B cell (primary cell): ENCODE data around the gene SMIM28. TPM values are rescaled to one million over a fixed set of nuclear protein-coding genes. Genes with fewer than 3 reads are reported as not detected.

Experiments used
- ATAC-seq: fragments of 200-7000 bp; cut with Tn5 transposase; one replicate; pipeline ENCODE4 v1.10.0; 2021; ENCODE audit warnings: low read depth, mild to moderate bottlenecking, moderate number of reproducible peaks, moderate library complexity
- CTCF ChIA-PET: fragments of 350-600 bp; sonication (Branson Sonifier 250); formaldehyde crosslinking; loops from one replicate; lab custom pipeline; 2021; ENCODE audit warnings: antibody characterized with exemption, inconsistent platforms; lab: Charles Lee
- POLR2A ChIA-PET: fragments of 350-600 bp; sonication (Branson Sonifier 250); formaldehyde crosslinking; loops from one replicate; lab custom pipeline; 2021; ENCODE audit warnings: antibody characterized with exemption; lab: Charles Lee
- DNase-seq: peaks from one replicate; pipeline ENCODE4 v3.0.0; 2013
- H2AFZ ChIP-seq: 2 replicates; pipeline ENCODE4 v1.6.1; 2012; ENCODE audit warnings: mild to moderate bottlenecking, low read depth, low read length; ENCODE audit not compliant: insufficient read depth, poor library complexity, severe bottlenecking
- H3K27ac ChIP-seq, 2 donors: 1 replicate in 1 of 2; 2 replicates in 1 of 2; pipeline ENCODE4 v1.5.1; 2012 to 2013; ENCODE audit warnings: low read length in 2 of 2, mild to moderate bottlenecking in 2 of 2, moderate library complexity in 1 of 2
- H3K27me3 ChIP-seq, 4 experiments: fragments of 200-600 bp in 1 of 4; sonication (generic) in 1 of 4; replicated peaks in 1 of 4; 1 replicate in 2 of 4; 2 replicates in 2 of 4; pipeline versions ENCODE4 v1.6.1 to v1.7.0; 2013 to 2016; ENCODE audit warnings: low read length in 3 of 4, mild to moderate bottlenecking in 2 of 4, mixed read lengths in 1 of 4, moderate library complexity in 1 of 4; ENCODE audit not compliant: insufficient read depth in 4 of 4, control insufficient read depth in 3 of 4; ENCODE audit errors: control extremely low read depth in 1 of 4
- H3K36me3 ChIP-seq, 2 experiments: replicated peaks in 1 of 2; 1 replicate in 1 of 2; 2 replicates in 1 of 2; pipeline versions ENCODE4 v1.6.1 to v1.7.1; 2013; ENCODE audit warnings: low read length in 1 of 2; ENCODE audit not compliant: insufficient read depth in 2 of 2, control insufficient read depth in 1 of 2; ENCODE audit errors: control extremely low read depth in 1 of 2, extremely low read depth in 1 of 2
- H3K4me1 ChIP-seq, 2 donors: fragments of 200-600 bp in 1 of 2; sonication (generic) in 1 of 2; 1 replicate in 1 of 2; 2 replicates in 1 of 2; pipeline versions ENCODE4 v1.5.1 to v1.6.1; 2013 to 2017; ENCODE audit warnings: low read length in 2 of 2; ENCODE audit not compliant: control insufficient read depth in 2 of 2, insufficient read depth in 2 of 2
- H3K4me2 ChIP-seq: replicated peaks from 2 replicates; pipeline ENCODE3; 2012; ENCODE audit warnings: mild to moderate bottlenecking, low read depth, low read length; ENCODE audit not compliant: poor library complexity, severe bottlenecking
- H3K4me3 ChIP-seq, 5 experiments: fragments of 200-600 bp in 1 of 5; sonication (generic) in 1 of 5; 1 replicate in 3 of 5; 2 replicates in 2 of 5; pipeline versions ENCODE4 v1.5.1 to v1.7.0; 2011 to 2016; ENCODE audit warnings: low read length in 4 of 5, mild to moderate bottlenecking in 4 of 5, low read depth in 2 of 5, control low read depth in 1 of 5, moderate library complexity in 1 of 5; ENCODE audit not compliant: insufficient read depth in 1 of 5; ENCODE audit errors: control extremely low read depth in 1 of 5, extremely low read depth in 1 of 5
- H3K79me2 ChIP-seq: fragments of 200-600 bp; sonication (generic); one replicate; pipeline ENCODE4 v1.6.0; 2016; ENCODE audit warnings: low read length; ENCODE audit not compliant: control insufficient read depth, insufficient read depth
- H3K9ac ChIP-seq: fragments of 200-600 bp; sonication (generic); 2 replicates; pipeline ENCODE4 v1.6.1; 2017; ENCODE audit warnings: mild to moderate bottlenecking, low read length, moderate library complexity
- H3K9me3 ChIP-seq, 3 donors: one replicate each; pipeline versions ENCODE4 v1.6.1 to v1.7.1; 2013; ENCODE audit warnings: low read length in 2 of 3; ENCODE audit not compliant: control insufficient read depth in 2 of 3, insufficient read depth in 1 of 3; ENCODE audit errors: control extremely low read depth in 1 of 3
- H4K20me1 ChIP-seq: 2 replicates; pipeline ENCODE4 v1.6.0; 2012; ENCODE audit warnings: mild to moderate bottlenecking, low read length; ENCODE audit not compliant: insufficient read depth, control insufficient read depth, poor library complexity, severe bottlenecking
- H3K27ac Mint-ChIP-seq: one replicate; pipeline ENCODE4 v1.8.0; 2021; ENCODE audit warnings: mixed read lengths
- H3K27me3 Mint-ChIP-seq: one replicate; pipeline ENCODE4 v1.8.0; 2021; ENCODE audit warnings: mixed read lengths
- H3K4me1 Mint-ChIP-seq: one replicate; pipeline ENCODE4 v1.8.0; 2021; ENCODE audit warnings: mixed read lengths
- H3K4me3 Mint-ChIP-seq: one replicate; pipeline ENCODE4 v1.8.0; 2021; ENCODE audit warnings: mixed read lengths
- H3K9me3 Mint-ChIP-seq: one replicate; pipeline ENCODE4 v1.8.0; 2022; ENCODE audit warnings: mixed read lengths; ENCODE audit not compliant: insufficient read depth
- EZH2 ChIP-seq: IDR thresholded peaks from 2 replicates; pipeline ENCODE4 v1.6.1; 2012; ENCODE audit warnings: borderline replicate concordance, low read depth, mild to moderate bottlenecking, moderate library complexity, low read length; ENCODE audit not compliant: insufficient read depth, poor library complexity, severe bottlenecking
- WGBS: methylation state at CpG from one replicate; pipeline ENCODE4 v1.1.5; 2013; ENCODE audit warnings: missing lambda C conversion rate; ENCODE audit not compliant: insufficient coverage; 5-methylcytosine and 5-hydroxymethylcytosine counted together
- intact Hi-C: fragments of 100-400 bp; cut with micrococcal nuclease; formaldehyde crosslinking; loops from one replicate; pipeline ENCODE4 v1.10.0; 2022
- polyA plus RNA-seq: library from polyadenylated mRNA; depleted of rRNA; stranded (reverse); fragments of >200 nt; gene quantifications from 2 replicates; pipeline ENCODE4 v1.2.3, GENCODE V29; 2012
- total RNA-seq, 2 donors: library from RNA; stranded (reverse); fragments of 120-200 nt in 1 of 2; gene quantifications; 1 replicate in 1 of 2; 2 replicates in 1 of 2; pipeline versions ENCODE4 v1.2.3 to v1.2.4, GENCODE V29; 2013 to 2022
- TF ChIP-seq, protein P1 (sequence below): fragments of 200-600 bp; IDR thresholded peaks from one replicate; pipeline ENCODE4 v1.8.0; 2022; ENCODE audit warnings: antibody characterized with exemption, mild to moderate bottlenecking

SMIM28 gene
- total and polyA plus RNA-seq, 2 donors (not counting 1 experiment from before 2014, with no cell fraction given), result not detected

DNA sequence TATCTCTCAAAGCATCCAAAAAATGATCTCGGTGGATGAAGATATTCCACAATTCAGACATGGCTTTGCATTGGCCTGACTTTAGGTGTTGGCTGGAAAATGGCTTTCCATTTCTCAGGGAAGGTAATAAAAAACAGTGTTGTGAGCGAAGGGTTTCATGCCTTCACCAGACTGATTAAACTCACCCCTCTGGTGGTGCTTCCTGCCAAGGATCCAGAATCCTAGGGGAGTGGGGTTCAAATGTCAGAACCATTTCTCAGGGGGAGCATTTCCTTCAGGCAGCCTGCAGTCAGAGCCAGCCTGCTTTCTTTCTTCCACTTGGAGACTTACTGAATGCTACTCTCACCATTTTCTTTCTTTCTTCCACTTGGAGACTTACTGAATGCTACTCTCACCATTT lies 45.7 kb upstream of the SMIM28 start:
- H3K27ac ChIP-seq, result no peak overlapping the region
- no peak overlapping the region for H2AFZ ChIP-seq
- H4K20me1 ChIP-seq, result no peaks in the 10 kb centered on the region
- no peaks in the 10 kb centered on the region for H3K36me3 ChIP-seq
- peaks cover 0 to 3% (median 0%) of the 10 kb centered on the region in 3 donors for H3K9me3 ChIP-seq
- H3K9me3 Mint-ChIP-seq, result no peaks in the 10 kb centered on the region
- H3K79me2 ChIP-seq, result no peaks in the 10 kb centered on the region
- CTCF ChIA-PET, result no interaction called here
- DNase-seq, result no peak
- no peak overlapping the region for H3K27ac Mint-ChIP-seq
- no peaks in the 10 kb centered on the region for H3K4me1 ChIP-seq
- H3K4me2 ChIP-seq, result no peak overlapping the region
- TF ChIP-seq, protein P1, sequence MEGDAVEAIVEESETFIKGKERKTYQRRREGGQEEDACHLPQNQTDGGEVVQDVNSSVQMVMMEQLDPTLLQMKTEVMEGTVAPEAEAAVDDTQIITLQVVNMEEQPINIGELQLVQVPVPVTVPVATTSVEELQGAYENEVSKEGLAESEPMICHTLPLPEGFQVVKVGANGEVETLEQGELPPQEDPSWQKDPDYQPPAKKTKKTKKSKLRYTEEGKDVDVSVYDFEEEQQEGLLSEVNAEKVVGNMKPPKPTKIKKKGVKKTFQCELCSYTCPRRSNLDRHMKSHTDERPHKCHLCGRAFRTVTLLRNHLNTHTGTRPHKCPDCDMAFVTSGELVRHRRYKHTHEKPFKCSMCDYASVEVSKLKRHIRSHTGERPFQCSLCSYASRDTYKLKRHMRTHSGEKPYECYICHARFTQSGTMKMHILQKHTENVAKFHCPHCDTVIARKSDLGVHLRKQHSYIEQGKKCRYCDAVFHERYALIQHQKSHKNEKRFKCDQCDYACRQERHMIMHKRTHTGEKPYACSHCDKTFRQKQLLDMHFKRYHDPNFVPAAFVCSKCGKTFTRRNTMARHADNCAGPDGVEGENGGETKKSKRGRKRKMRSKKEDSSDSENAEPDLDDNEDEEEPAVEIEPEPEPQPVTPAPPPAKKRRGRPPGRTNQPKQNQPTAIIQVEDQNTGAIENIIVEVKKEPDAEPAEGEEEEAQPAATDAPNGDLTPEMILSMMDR, result no peak
- TF ChIP-seq EZH2, result no peak
- POLR2A ChIA-PET, result no interaction called here
- ATAC-seq, result no peak
- peaks cover 19% of the 10 kb centered on the region for H3K27me3 Mint-ChIP-seq
- no peak overlapping the region for H3K9ac ChIP-seq
- no CpG with 5 or more reads among the region's 2 CpGs for WGBS
- H3K27me3 ChIP-seq, result peaks cover 0 to 2% (median 0%) of the 10 kb centered on the region in 4 experiments
- no peaks in the 10 kb centered on the region for H3K4me1 Mint-ChIP-seq
- intact Hi-C loops, result no loop called here
- H3K4me3 ChIP-seq, result no peak overlapping the region
- H3K4me3 Mint-ChIP-seq, result no peak overlapping the region

DNA sequence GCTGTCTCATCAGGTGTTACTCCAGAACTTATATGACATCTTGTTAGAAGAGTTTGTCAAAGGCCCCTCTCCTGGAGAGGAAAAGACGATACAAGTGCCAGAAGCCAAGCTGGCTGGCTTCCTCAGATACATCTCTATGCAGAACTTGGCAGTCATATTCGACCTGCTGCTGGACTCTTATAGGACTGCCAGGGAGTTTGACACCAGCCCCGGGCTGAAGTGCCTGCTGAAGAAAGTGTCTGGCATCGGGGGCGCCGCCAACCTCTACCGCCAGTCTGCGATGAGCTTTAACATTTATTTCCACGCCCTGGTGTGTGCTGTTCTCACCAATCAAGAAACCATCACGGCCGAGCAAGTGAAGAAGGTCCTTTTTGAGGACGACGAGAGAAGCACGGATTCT lies 43.7 kb upstream of the SMIM28 start:
- POLR2A ChIA-PET, result no interaction called here
- Mint-ChIP-seq H3K4me3 (no peak overlapping the region), H3K4me1 (no peaks in the 10 kb centered on the region), H3K9me3 (no peaks in the 10 kb centered on the region), H3K27me3 (peaks cover 16% of the 10 kb centered on the region), H3K27ac (no peak overlapping the region)
- Histone ChIP-seq H3K79me2 (no peaks in the 10 kb centered on the region), H3K27ac (no peak overlapping the region), H3K27me3 (peaks cover 0 to 2% (median 0%) of the 10 kb centered on the region in 4 experiments), H4K20me1 (no peaks in the 10 kb centered on the region), H3K4me2 (no peak overlapping the region), H2AFZ (no peak overlapping the region), H3K36me3 (no peaks in the 10 kb centered on the region), H3K4me3 (no peak overlapping the region), H3K9me3 (peaks cover 0 to 3% (median 0%) of the 10 kb centered on the region in 3 donors), H3K4me1 (no peaks in the 10 kb centered on the region), H3K9ac (no peak overlapping the region)
- CTCF ChIA-PET, result no interaction called here
- DNase-seq (no peak), ATAC-seq (no peak)
- intact Hi-C loops, result no loop called here
- 96% methylated on average over 14 of the region's 14 CpGs for WGBS
- TF ChIP-seq, protein P1, result no peak
- no peak for TF ChIP-seq EZH2
